Measurements from ENCODE around the gene NAPA. TPM values are rescaled to one million over a fixed set of nuclear protein-coding genes. Genes with fewer than 3 reads are reported as not detected.

Gene NAPA
- total RNA-seq, 2 donors from 2014 or later, result 124 to 133 TPM

DNA sequence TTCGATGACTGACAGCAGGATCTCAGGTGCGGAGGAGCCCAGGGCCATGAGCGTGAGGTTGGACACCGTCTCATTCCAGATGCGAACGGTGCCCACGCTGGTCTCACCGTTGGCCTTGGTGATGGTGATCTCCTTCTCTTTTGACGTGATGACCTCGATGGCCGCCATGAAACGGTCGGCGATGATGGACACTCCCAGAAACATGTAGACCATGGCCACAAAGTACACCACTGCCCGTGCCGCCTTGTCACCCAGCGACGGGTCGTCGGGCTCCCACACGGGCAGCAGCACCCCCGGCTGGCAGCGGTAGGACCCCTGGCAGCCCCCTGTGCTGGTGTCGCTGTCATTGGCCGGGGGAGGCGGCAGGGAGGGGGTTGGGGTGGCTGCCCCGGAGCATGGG lies 48.9 kb downstream of the NAPA start:
- H3K36me3 Mint-ChIP-seq (ENCODE audit: low read depth), result peaks cover 3% of the 10 kb centered on the region
- H3K4me3 Mint-ChIP-seq, result no peak overlapping the region
- H3K27ac Mint-ChIP-seq, result no peak overlapping the region
- DNase-seq, result no peak
- H3K4me1 Mint-ChIP-seq, result peaks cover 6% of the 10 kb centered on the region
- H3K9me3 ChIP-seq (ENCODE audit: control insufficient read depth, low read length, poor library complexity, severe bottlenecking), result no peaks in the 10 kb centered on the region
- no peak for ATAC-seq
- peaks cover 55% of the 10 kb centered on the region for H3K27me3 Mint-ChIP-seq

DNA sequence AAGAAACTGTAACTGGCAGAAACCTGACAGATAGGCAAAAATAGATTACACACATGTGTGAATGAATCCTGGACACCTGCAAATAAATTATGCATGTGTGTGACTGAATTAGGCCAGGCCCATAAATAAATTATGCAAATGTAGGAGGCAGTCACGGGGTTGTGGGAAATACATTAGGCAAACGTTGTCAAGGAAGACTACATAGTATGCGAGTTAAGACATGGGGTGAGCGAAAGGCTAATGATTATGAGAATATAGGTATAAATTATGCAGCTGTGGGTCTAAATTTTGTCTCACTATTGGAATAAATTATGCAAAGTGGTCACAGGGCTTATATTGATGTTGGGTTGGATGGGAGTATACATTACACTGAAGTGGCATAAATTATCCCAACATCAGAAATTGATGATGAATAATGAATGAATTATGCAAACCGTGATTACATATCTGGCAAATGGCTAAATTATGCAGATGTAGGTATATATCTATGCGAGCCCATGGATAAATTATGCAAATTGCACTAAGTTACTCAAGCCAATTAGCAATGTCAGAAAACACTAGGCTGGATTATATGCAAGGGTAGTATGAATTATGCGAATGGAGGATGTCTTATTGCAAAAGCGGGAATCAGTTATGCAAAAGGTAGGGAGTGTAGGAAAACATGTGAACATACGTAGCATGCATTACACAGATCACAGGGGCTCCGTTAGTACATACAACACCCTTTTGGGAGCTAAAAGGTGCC lies 50.0 kb downstream of the NAPA start:
- no peak overlapping the region for H3K27ac Mint-ChIP-seq
- DNase-seq (no peak), ATAC-seq (no peak)
- H3K36me3 Mint-ChIP-seq (ENCODE audit: low read depth), result no peaks in the 10 kb centered on the region
- peaks cover 44% of the 10 kb centered on the region for H3K27me3 Mint-ChIP-seq
- no peaks in the 10 kb centered on the region for H3K4me1 Mint-ChIP-seq
- no peaks in the 10 kb centered on the region for H3K9me3 ChIP-seq (ENCODE audit: control insufficient read depth, low read length, poor library complexity, severe bottlenecking)
- H3K4me3 Mint-ChIP-seq, result no peak overlapping the region

GRCh38 chr19:47461876-47462275 lies 53.0 kb downstream of the NAPA start:
- ATAC-seq, result no peak
- Mint-ChIP-seq H3K27me3 (peaks cover 20% of the 10 kb centered on the region), H3K4me1 (no peaks in the 10 kb centered on the region), H3K4me3 (no peak overlapping the region), H3K27ac (no peak overlapping the region), H3K36me3 (ENCODE audit: low read depth) (peaks cover 3% of the 10 kb centered on the region)
- no peaks in the 10 kb centered on the region for H3K9me3 ChIP-seq (ENCODE audit: control insufficient read depth, low read length, poor library complexity, severe bottlenecking)
- no peak for DNase-seq

DNA sequence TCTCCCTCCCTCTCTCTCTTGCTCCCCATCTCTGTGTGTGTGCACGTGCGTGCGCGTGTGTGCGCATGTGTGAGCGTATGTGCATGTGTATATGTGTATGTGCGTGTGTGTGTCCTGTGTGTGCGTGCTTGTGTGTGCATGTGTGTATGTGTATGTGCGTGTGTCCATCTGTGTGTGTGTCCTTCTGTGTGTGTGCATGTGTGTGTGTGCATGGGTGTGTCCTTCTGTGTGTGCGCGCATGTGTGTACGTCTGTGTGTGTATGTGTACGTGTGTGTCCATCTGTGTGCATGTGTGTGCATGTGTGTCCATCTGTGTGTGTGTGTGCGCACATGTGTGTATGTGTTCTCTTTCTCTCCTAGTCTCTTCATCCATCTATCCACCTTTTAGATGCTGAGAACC lies 55.4 kb downstream of the NAPA start:
- no peak for DNase-seq
- Mint-ChIP-seq H3K27me3 (peaks cover 28% of the 10 kb centered on the region), H3K4me1 (no peaks in the 10 kb centered on the region), H3K4me3 (no peak overlapping the region), H3K27ac (no peak overlapping the region), H3K36me3 (ENCODE audit: low read depth) (peaks cover 5% of the 10 kb centered on the region)
- peaks cover 3% of the 10 kb centered on the region for H3K9me3 ChIP-seq (ENCODE audit: control insufficient read depth, low read length, poor library complexity, severe bottlenecking)
- no peak for ATAC-seq

DNA sequence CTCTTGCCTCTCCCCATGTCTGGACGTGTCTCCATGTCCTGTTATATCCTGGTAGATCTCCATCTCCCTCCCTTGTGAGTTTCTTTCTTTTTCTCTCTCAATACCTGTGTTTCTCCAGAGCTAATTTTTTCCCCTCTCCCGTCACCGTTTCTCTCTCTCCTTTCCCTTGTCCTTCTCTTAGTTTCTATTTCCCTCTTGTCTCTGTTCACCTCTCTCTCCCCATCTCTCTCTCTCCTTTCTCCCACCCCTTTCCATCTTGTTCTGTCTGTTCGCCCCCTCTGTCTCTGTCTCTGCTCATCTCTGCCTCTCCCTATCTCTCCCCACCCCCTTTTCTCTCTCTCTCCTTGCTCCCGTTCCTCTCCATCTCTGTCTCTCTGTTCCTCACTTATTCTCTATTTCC lies 56.2 kb downstream of the NAPA start:
- H3K9me3 ChIP-seq (ENCODE audit: control insufficient read depth, low read length, poor library complexity, severe bottlenecking), result peaks cover 3% of the 10 kb centered on the region
- Mint-ChIP-seq H3K36me3 (ENCODE audit: low read depth) (peaks cover 5% of the 10 kb centered on the region), H3K27ac (no peak overlapping the region), H3K4me1 (no peaks in the 10 kb centered on the region), H3K4me3 (no peak overlapping the region), H3K27me3 (peaks cover 27% of the 10 kb centered on the region)
- ATAC-seq, result no peak
- no peak for DNase-seq

DNA sequence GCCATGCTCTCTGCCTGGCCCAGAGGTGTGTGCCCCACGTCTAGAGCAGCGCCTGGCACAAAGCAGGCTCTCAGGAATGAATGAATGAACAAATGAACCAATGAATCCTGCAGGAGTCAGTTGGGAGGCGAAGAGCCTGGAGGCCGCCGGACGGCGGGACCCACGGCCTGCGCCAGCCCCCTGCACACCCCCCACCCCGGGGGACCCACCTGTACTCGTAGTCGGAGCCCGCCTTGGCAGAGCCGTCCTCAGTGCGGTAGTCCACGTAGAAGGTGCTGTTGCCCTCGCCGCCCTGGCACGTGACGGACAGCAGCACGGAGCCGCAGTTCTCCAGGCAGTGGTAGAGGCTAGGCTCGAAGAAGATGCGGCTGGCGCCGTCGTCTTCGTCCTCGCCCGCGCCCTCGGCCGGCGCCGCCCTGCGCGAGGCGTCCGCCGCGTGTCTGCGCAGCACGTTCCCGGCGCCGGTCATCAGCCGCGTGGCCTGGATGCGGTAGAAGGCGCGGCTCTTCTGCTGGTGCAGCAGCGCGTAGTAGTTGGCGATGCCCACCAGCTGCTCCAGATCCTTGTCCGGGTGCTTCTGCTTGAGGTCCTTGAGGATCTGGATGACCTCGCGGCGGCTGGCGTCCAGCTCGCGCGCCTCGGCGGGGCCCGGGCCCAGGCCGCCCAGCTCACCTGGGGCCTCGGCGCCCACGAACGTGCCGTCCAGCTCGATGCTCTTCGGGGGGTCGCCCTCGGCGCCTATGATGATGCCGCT lies 58.0 kb downstream of the NAPA start:
- Mint-ChIP-seq H3K4me1 (no peaks in the 10 kb centered on the region), H3K27me3 (peaks cover 28% of the 10 kb centered on the region), H3K4me3 (no peak overlapping the region), H3K27ac (no peak overlapping the region), H3K36me3 (ENCODE audit: low read depth) (peaks cover 5% of the 10 kb centered on the region)
- peaks cover 3% of the 10 kb centered on the region for H3K9me3 ChIP-seq (ENCODE audit: control insufficient read depth, low read length, poor library complexity, severe bottlenecking)
- no peak for DNase-seq
- ATAC-seq, result no peak

GRCh38 chr19:47450478-47450877 lies 64.4 kb downstream of the NAPA start:
- H3K36me3 Mint-ChIP-seq (ENCODE audit: low read depth), result peaks cover 6% of the 10 kb centered on the region
- peaks cover 62% of the 10 kb centered on the region for H3K27me3 Mint-ChIP-seq
- H3K9me3 ChIP-seq (ENCODE audit: control insufficient read depth, low read length, poor library complexity, severe bottlenecking), result peaks cover under 1% of the 10 kb centered on the region
- peaks cover 26% of the 10 kb centered on the region for H3K4me1 Mint-ChIP-seq
- H3K4me3 Mint-ChIP-seq, result no peak overlapping the region
- DNase-seq (no peak), ATAC-seq (no peak)
- H3K27ac Mint-ChIP-seq, result no peak overlapping the region

GRCh38 chr19:47448360-47448727 lies 66.5 kb downstream of the NAPA start:
- no peak for DNase-seq
- H3K4me3 Mint-ChIP-seq, result peak overlapping the region; percentile 66
- H3K27me3 Mint-ChIP-seq, result peaks cover 67% of the 10 kb centered on the region
- H3K9me3 ChIP-seq (ENCODE audit: control insufficient read depth, low read length, poor library complexity, severe bottlenecking), result no peaks in the 10 kb centered on the region
- H3K36me3 Mint-ChIP-seq (ENCODE audit: low read depth), result peaks cover 6% of the 10 kb centered on the region
- no peak for ATAC-seq
- H3K27ac Mint-ChIP-seq, result no peak overlapping the region
- peaks cover 43% of the 10 kb centered on the region for H3K4me1 Mint-ChIP-seq

DNA sequence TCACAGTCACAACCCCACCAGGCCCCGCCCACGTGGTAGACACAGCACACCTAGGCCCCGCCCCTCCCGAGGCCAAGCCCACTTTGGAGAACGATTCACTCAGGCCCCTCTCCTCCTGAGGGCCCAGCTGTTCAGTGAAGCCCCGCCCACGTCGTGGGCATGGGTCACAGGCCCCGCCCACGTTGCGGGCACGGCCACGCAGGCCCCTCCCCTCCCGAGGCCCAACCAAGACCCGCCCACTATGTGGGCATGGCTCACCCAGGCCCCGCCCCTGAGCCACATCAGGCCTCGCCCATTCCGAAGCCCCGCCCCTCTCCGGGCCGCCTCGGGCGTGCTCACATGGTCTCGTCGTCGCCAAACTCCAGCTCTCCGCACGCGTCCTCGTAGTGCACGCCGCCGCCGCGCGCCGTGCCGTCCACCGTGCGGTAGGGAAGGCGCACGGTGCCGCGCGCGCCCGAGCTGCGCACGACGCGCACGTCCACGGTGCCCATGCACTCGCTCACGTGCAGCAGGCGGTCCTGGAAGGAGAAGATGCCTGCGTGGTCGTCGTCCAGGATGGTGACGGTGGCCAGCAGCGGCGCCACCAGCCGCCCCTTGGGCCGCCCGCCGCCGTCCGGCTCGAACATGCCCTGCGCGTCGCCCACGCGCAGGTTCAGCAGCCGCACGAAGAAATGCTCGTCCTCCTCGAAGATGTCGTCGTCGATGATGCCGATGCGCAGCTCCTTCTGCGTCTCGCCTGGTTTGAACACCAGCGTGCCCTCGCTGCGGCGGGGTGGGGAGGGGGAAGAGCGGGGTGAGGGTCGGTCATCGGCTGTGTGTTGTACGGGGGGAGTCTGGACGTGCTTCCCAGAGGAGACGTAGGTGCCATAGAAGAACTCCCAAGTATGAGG lies 67.1 kb downstream of the NAPA start:
- H3K4me1 Mint-ChIP-seq, result peaks cover 48% of the 10 kb centered on the region
- H3K9me3 ChIP-seq (ENCODE audit: control insufficient read depth, low read length, poor library complexity, severe bottlenecking), result no peaks in the 10 kb centered on the region
- H3K4me3 Mint-ChIP-seq, result peak overlapping the region; percentile 89
- peaks cover 73% of the 10 kb centered on the region for H3K27me3 Mint-ChIP-seq
- H3K27ac Mint-ChIP-seq, result no peak overlapping the region
- DNase-seq (peak; percentile 33 to 44 (median 42)), ATAC-seq (peak; percentile 72)
- H3K36me3 Mint-ChIP-seq (ENCODE audit: low read depth), result peaks cover 6% of the 10 kb centered on the region

GRCh38 chr19:47446534-47447469 lies 68.1 kb downstream of the NAPA start:
- peaks cover 79% of the 10 kb centered on the region for H3K27me3 Mint-ChIP-seq
- no peaks in the 10 kb centered on the region for H3K9me3 ChIP-seq (ENCODE audit: control insufficient read depth, low read length, poor library complexity, severe bottlenecking)
- peaks cover 48% of the 10 kb centered on the region for H3K4me1 Mint-ChIP-seq
- ATAC-seq, result no peak
- H3K27ac Mint-ChIP-seq, result peak overlapping the region; percentile 32
- H3K36me3 Mint-ChIP-seq (ENCODE audit: low read depth), result peaks cover 10% of the 10 kb centered on the region
- DNase-seq, result no peak
- H3K4me3 Mint-ChIP-seq, result peak overlapping the region; percentile 89

GRCh38 chr19:47445937-47446402 lies 68.9 kb downstream of the NAPA start:
- Mint-ChIP-seq H3K27me3 (peaks cover 77% of the 10 kb centered on the region), H3K27ac (peak overlapping the region; percentile 39), H3K4me3 (peak overlapping the region; percentile 89), H3K4me1 (peaks cover 48% of the 10 kb centered on the region), H3K36me3 (ENCODE audit: low read depth) (peaks cover 14% of the 10 kb centered on the region)
- no peaks in the 10 kb centered on the region for H3K9me3 ChIP-seq (ENCODE audit: control insufficient read depth, low read length, poor library complexity, severe bottlenecking)
- peak; percentile 47 to 55 (median 50) for DNase-seq
- ATAC-seq, result peak; percentile 83

DNA sequence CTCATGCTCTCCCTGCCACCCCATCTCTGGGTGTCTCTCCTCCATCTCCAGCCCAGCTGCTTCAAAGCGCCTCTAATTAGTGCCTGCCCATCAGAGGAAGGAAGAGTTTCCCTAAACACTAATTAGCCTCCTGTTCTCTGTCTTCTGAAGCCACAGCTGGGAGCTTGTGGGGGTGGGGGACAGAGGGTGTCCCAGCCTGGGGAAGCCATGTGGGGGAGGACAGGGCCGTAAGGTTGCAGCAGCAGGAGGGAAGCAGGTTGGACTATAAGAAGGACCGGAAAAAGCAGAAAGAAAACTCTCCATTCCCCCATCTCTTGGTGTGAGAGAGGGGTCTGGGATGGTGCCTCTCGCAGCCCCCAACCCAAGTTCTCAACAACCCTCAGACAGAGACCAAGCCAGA lies 69.3 kb downstream of the NAPA start:
- peaks cover 80% of the 10 kb centered on the region for H3K27me3 Mint-ChIP-seq
- H3K4me3 Mint-ChIP-seq, result peak overlapping the region; percentile 89
- DNase-seq (no peak), ATAC-seq (no peak)
- H3K9me3 ChIP-seq (ENCODE audit: control insufficient read depth, low read length, poor library complexity, severe bottlenecking), result no peaks in the 10 kb centered on the region
- H3K36me3 Mint-ChIP-seq (ENCODE audit: low read depth), result peaks cover 14% of the 10 kb centered on the region
- H3K4me1 Mint-ChIP-seq, result peaks cover 48% of the 10 kb centered on the region
- peak overlapping the region; percentile 39 for H3K27ac Mint-ChIP-seq
